Spleen (tissue), 13 donors: Measurements from ENCODE around the gene SRSF12. TPM values are rescaled to one million over a fixed set of nuclear protein-coding genes. Genes with fewer than 3 reads are reported as not detected.

Experiments
- DNase-seq: peaks from one replicate; pipeline ENCODE4 v3.0.0-alpha.2; 2020
- H3K27ac ChIP-seq, 8 donors: fragments of 200-600 bp; sonication (generic) in 7 of 8; 1 replicate in 4 of 8; 2 replicates in 4 of 8; pipeline versions ENCODE4 v1.5.0 to v1.8.0; 2016 to 2021; ENCODE audit warnings: inconsistent platforms in 4 of 8, mild to moderate bottlenecking in 4 of 8, moderate library complexity in 1 of 8
- H3K27me3 ChIP-seq, 7 donors: fragments of 200-600 bp; sonication (generic) in 6 of 7; replicated peaks in 1 of 7; 1 replicate in 4 of 7; 2 replicates in 3 of 7; pipeline versions ENCODE4 v1.5.0 to v1.8.0; 2016 to 2021; ENCODE audit warnings: inconsistent platforms in 3 of 7, mild to moderate bottlenecking in 1 of 7
- H3K36me3 ChIP-seq, 6 donors: fragments of 200-600 bp; sonication (generic) in 5 of 6; 1 replicate in 4 of 6; 2 replicates in 2 of 6; pipeline versions ENCODE4 v1.5.0 to v1.8.0; 2016 to 2021; ENCODE audit warnings: inconsistent platforms in 2 of 6
- H3K4me1 ChIP-seq, 6 donors: fragments of 200-600 bp; sonication (generic) in 5 of 6; 1 replicate in 3 of 6; 2 replicates in 3 of 6; pipeline versions ENCODE4 v1.5.0 to v1.8.0; 2016 to 2021; ENCODE audit warnings: inconsistent platforms in 3 of 6
- H3K4me3 ChIP-seq, 8 donors: fragments of 200-600 bp; sonication (generic) in 7 of 8; 1 replicate in 4 of 8; 2 replicates in 4 of 8; pipeline versions ENCODE4 v1.5.0 to v1.8.0; 2016 to 2021; ENCODE audit warnings: inconsistent platforms in 4 of 8, mild to moderate bottlenecking in 4 of 8, moderate library complexity in 2 of 8
- H3K9me3 ChIP-seq, 8 donors: fragments of 200-600 bp; sonication (generic) in 7 of 8; 1 replicate in 4 of 8; 2 replicates in 4 of 8; pipeline versions ENCODE4 v1.5.0 to v1.8.0; 2016 to 2021; ENCODE audit warnings: inconsistent platforms in 4 of 8
- CTCF ChIP-seq, 11 experiments: fragments of 200-600 bp in 7 of 11; fragments of 450-650 bp in 4 of 11; sonication (generic) in 4 of 11; IDR thresholded peaks in 8 of 11; conservative IDR thresholded peaks in 3 of 11; 1 replicate in 7 of 11; 2 replicates in 4 of 11; pipeline versions ENCODE4 v1.4.0 to v1.8.0; 2016 to 2021; ENCODE audit warnings: antibody characterized with exemption in 11 of 11, inconsistent platforms in 4 of 11, mild to moderate bottlenecking in 1 of 11
- POLR2A ChIP-seq, 3 donors: fragments of 450-650 bp; IDR thresholded peaks; one replicate each; pipeline ENCODE4 v1.5.1; 2017; ENCODE audit warnings: antibody characterized with exemption in 3 of 3, mild to moderate bottlenecking in 1 of 3
- POLR2AphosphoS5 ChIP-seq, 3 donors: sonication (generic); formaldehyde crosslinking; IDR thresholded peaks; one replicate each; pipeline ENCODE4 v1.5.1; 2017; ENCODE audit warnings: antibody characterized with exemption in 3 of 3
- WGBS, 5 donors: extraction: QIAGEN DNeasy Blood & Tissue Kit in 3 of 5; methylation state at CpG; one replicate each; pipeline versions ENCODE4 v1.1.5 to v1.1.7; 2013 to 2018; 5-methylcytosine and 5-hydroxymethylcytosine counted together
- intact Hi-C: fragments of 100-400 bp; cut with DNase I; formaldehyde crosslinking; loops from one replicate; pipeline ENCODE4 v1.15.0; 2023; ENCODE audit warnings: low total_unique reads
- long read RNA-seq, 2 donors: transcript quantifications; one replicate each; lab custom pipeline, GENCODE V29; 2026
- polyA plus RNA-seq, 3 donors: library from polyadenylated mRNA; stranded (reverse); fragments of 200-250 nt; gene quantifications; one replicate each; pipeline ENCODE4 v1.2.1, GENCODE V29; 2013
- total RNA-seq, 7 donors: library from RNA; depleted of rRNA in 3 of 7; stranded (reverse); fragments of >200 nt in 3 of 7; fragmentation: NEBNext Ultra II Directional in 4 of 7; extraction: Animal tissue kit (Norgen Biotek cat#: 25700) in 4 of 7; gene quantifications; one replicate each; pipeline versions ENCODE4 v1.1.0 to v1.2.1, GENCODE V29; 2016 to 2021
- donor health status: healthy with polysubstance abuse.
- donor health status: DM: no; HTN: no; CAD: no; lungs with moderate emphysema.
- donor health status: DM: no; HTN: no; CAD: no.
- donor health status: Bipolar disorder and iron deficiency.
- donor health status: healthy.
- donor health status: DM: no; HTN: no; CAD: no.
- donor health status: DM: yes; HTN: yes; CAD: no.

The SRSF12 gene
- total RNA-seq: under 1 TPM in 3 of 7 donors, not detected in 4; 0.09 to 0.40 (median 0.12) TPM
- polyA plus RNA-seq: under 1 TPM; 0.10 to 0.33 (median 0.11) TPM
- long read RNA-seq, donor 1, partial matches to known transcripts: 0 of 1 reads
- long read RNA-seq, donor 1, other reads (novel, unspliced or antisense): 0 of 1 reads
- long read RNA-seq, donor 2: 0 reads

DNA sequence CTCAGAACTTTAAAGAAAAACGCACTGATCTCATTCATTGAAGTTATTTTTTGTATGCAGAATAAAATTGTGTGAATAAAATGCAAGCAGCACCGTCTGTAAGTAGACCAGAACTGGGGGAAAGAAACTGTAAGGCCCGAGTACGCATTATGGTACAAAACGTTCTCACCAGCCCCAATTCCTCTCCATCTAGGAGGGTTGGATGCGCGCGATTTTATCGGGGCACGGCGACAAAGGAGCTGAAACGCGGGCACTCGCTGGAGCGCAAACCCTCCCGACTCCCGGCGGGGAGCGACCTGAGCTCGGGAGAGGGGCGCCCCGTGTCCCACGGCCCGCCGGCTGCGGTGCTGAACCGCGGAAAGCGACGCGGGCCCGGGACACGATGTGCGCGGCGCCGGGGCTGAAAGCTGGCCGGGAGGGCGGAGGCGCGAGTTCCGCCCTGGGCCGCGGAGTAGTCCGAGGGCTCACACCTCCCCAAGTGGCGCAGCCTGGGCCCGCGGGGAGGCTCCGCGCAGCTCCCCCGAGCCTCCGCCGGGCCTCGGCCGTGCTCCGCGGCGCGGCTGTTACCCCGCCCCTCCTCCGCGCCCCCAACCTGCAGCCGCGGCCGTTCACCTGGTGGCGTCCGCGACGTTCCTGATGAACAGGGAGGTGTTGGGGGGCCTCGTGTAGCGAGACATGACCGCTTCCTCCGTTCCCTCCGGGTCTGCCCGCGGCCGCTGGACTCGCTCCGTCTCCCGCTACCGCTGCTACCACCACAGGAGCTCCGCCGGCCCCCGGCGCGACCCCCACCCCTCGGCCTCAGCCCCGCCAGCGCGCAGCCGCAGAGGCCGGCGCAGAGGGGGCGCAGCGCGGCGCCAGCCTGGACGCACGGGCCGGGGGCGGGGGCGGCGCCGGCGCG, at the start of gene SRSF12:
Gene SRSF12 (minus strand): TSS at position 861 of the 898 bp plus-strand sequence. CDS start 184 bp downstream, at position 677.
- Histone ChIP-seq H3K9me3 (no peaks in the 10 kb centered on the region), H3K36me3 (no peaks in the 10 kb centered on the region), H3K4me3 (peak within 1 kb of the TSS; percentile 41 to 77 (median 62)), H3K27ac (peak within 1 kb of the TSS in 1 of 8 donors; percentile 45), H3K4me1 (peaks cover 6 to 24% (median 13%) of the 10 kb centered on the region in 6 donors), H3K27me3 (peaks cover 0 to 18% (median 0%) of the 10 kb centered on the region in 7 donors)
- intact Hi-C loops: no loop called here
- peak; percentile 90 for DNase-seq
- WGBS, 5 donors: 0 to 1% (median 1%) methylated on average over 18 to 106 of the region's 106 CpGs
- TF ChIP-seq POLR2AphosphoS5 (IDR thresholded peaks at IDR 0.05): peak in 2 of 3 donors; percentile 30 to 63
- no peak for TF ChIP-seq POLR2A (IDR thresholded peaks at IDR 0.05)
- TF ChIP-seq CTCF (IDR thresholded peaks at IDR 0.05 in 8 of 11, conservative IDR thresholded peaks at IDR 0.05 in 3 of 11): no peak

- Histone ChIP-seq H3K27ac (peak overlapping the region in 1 of 8 donors; percentile 7), H3K27me3 (no peaks in the 10 kb centered on the region), H3K9me3 (no peaks in the 10 kb centered on the region), H3K4me3 (no peak overlapping the region), H3K36me3 (peaks cover 0 to 79% (median 37%) of the 10 kb centered on the region in 6 donors), H3K4me1 (no peaks in the 10 kb centered on the region)
- TF ChIP-seq POLR2AphosphoS5 (IDR thresholded peaks at IDR 0.05): no peak
- no peak for TF ChIP-seq CTCF (IDR thresholded peaks at IDR 0.05 in 8 of 11, conservative IDR thresholded peaks at IDR 0.05 in 3 of 11)
- TF ChIP-seq POLR2A (IDR thresholded peaks at IDR 0.05): no peak
- intact Hi-C loops: no loop called here
- DNase-seq: no peak
- 85 to 92% (median 87%) methylated on average over 4 of the region's 4 CpGs for whole genome bisulfite sequencing, 5 donors
Measured at GRCh38 chr6:89162047-89162371, 44.1 kb upstream of the SRSF12 start.

DNA sequence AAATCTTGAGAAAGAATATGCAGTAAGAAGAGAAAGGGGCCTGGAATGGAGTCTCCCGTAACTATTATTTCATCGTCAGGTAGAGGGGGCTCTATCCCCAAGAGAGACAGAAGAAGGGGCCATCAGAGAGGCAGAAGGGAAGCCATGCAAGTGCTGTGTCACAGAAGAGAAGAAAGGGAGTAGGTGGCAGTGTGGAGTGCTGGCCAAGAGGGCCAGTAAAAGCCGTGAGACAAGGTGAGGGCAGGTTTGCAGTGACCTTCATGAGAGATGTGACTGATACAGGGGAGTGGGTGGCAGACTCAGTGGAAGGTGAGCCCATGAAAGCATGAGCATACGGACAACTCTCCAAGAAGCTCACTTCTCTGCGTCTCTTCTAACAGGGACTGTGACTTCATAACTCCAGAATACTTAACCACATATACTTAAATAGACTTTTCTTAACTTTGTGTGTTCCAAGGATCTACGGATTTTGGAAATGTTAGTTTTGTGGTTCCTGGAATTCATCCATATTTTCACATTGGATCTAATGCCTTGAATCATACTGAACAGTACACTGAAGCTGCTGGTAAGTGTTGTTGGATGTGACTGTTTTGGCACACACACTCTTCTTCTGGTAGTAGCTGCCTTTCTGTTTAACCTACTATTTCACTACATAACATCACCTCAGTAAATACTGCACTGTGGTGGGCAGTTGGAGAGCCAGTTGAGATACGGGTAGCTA, 43.6 kb upstream of the SRSF12 start:
- DNase-seq: no peak
- 83 to 95% (median 91%) methylated on average over 7 of the region's 7 CpGs for WGBS, 5 donors
- H3K27ac ChIP-seq: peak overlapping the region in 1 of 8 donors; percentile 7
- peaks cover 0 to 80% (median 37%) of the 10 kb centered on the region in 6 donors for H3K36me3 ChIP-seq
- H3K9me3 ChIP-seq: no peaks in the 10 kb centered on the region
- no peak for TF ChIP-seq POLR2A (IDR thresholded peaks at IDR 0.05)
- H3K4me1 ChIP-seq: no peaks in the 10 kb centered on the region
- no peaks in the 10 kb centered on the region for H3K27me3 ChIP-seq
- no peak overlapping the region for H3K4me3 ChIP-seq
- intact Hi-C loops: no loop called here

GRCh38 chr6:89160331-89161092, 42.6 kb upstream of the SRSF12 start:
- peaks cover 0 to 83% (median 37%) of the 10 kb centered on the region in 6 donors for H3K36me3 ChIP-seq
- 95 to 99% (median 96%) methylated on average over 4 of the region's 4 CpGs for WGBS, 5 donors
- no peak overlapping the region for H3K4me3 ChIP-seq
- H3K27ac ChIP-seq: no peak overlapping the region
- no peak for DNase-seq
- no peak for TF ChIP-seq POLR2A (IDR thresholded peaks at IDR 0.05)
- no peak for TF ChIP-seq POLR2AphosphoS5 (IDR thresholded peaks at IDR 0.05)
- no peak for TF ChIP-seq CTCF (IDR thresholded peaks at IDR 0.05 in 8 of 11, conservative IDR thresholded peaks at IDR 0.05 in 3 of 11)
- no peaks in the 10 kb centered on the region for H3K9me3 ChIP-seq
- intact Hi-C loops: no loop called here
- H3K4me1 ChIP-seq: no peaks in the 10 kb centered on the region
- H3K27me3 ChIP-seq: no peaks in the 10 kb centered on the region
